H7 (cell line): ENCODE results near the gene FOXD4L4. TPM values are rescaled to one million over a fixed set of nuclear protein-coding genes. Genes with fewer than 3 reads are reported as not detected.
"Not testable (repeated sequence)": the region's sequence is repeated elsewhere in the genome, so short reads cannot be mapped to it uniquely, and the experiment has no call there.

Experiments used
- DNase-seq: peaks from one replicate; pipeline ENCODE4 v3.0.0; 2012
- H3K27me3 ChIP-seq: 2 replicates; pipeline ENCODE4 v1.6.0; 2011; ENCODE audit warnings: mild to moderate bottlenecking, low read length; ENCODE audit not compliant: control insufficient read depth, insufficient read depth
- H3K36me3 ChIP-seq: replicated peaks from 2 replicates; pipeline ENCODE4 v1.5.1; 2011; ENCODE audit warnings: low read length; ENCODE audit not compliant: control insufficient read depth, insufficient read depth
- H3K4me3 ChIP-seq: 2 replicates; pipeline ENCODE4 v1.5.1; 2011; ENCODE audit warnings: low read depth, mild to moderate bottlenecking, control low read depth, low read length, moderate library complexity; ENCODE audit not compliant: insufficient read depth
- total RNA-seq: library from RNA; depleted of rRNA; stranded (reverse); fragments of >200 nt; shearing (Covaris generic); gene quantifications from 2 replicates; pipeline ENCODE4 v1.2.3, GENCODE V29; 2014; rRNA removed

Gene FOXD4L4
- total RNA-seq = not detected in 2 replicates

DNA sequence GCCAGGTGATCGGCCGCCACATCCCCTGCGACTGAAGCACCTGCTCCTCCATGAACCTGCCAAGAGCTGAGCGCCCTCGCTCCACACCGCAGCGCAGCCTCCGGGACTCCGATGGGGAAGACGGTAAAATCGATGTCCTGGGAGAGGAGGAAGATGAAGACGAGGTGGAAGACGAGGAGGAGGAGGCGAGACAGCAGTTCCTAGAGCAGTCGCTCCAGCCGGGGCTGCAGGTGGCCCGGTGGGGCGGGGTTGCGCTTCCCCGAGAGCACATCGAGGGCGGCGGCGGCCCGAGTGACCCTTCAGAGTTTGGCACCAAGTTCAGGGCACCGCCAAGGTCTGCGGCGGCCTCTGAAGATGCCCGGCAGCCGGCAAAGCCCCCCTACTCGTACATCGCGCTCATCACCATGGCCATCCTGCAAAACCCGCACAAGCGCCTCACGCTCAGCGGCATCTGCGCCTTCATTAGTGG lies at the start of gene FOXD4L4:
FOXD4L4 (plus strand) TSS at position 51 of the 469 bp plus-strand sequence; CDS start at position 51, 0 bp downstream.
- H3K36me3 ChIP-seq, H3K4me3 ChIP-seq, DNase-seq: not testable (repeated sequence)
- H3K27me3 ChIP-seq = peaks cover 14% of the 10 kb centered on the region

DNA sequence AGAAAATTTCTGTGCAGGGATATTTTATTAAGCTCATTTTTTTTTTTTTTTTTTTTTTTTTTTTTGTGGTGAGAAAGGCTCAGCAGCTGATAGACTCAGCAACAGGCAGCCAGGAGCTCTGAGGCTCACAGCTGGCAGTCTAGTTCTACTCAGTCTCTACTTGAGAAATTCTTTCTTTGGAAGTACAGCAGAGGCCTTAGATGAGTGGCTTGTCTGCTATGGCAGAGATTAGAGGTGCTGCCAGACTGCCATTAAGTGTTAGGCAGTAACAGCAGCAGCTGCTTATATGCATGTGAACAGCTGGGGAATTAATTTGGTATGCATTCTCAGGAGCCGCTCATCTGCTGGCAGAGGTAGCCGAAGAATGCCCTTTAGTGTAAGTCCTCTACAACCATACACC lies 33.4 kb upstream of the FOXD4L4 start:
- not testable (repeated sequence) for H3K36me3 ChIP-seq, DNase-seq, H3K4me3 ChIP-seq, H3K27me3 ChIP-seq

DNA sequence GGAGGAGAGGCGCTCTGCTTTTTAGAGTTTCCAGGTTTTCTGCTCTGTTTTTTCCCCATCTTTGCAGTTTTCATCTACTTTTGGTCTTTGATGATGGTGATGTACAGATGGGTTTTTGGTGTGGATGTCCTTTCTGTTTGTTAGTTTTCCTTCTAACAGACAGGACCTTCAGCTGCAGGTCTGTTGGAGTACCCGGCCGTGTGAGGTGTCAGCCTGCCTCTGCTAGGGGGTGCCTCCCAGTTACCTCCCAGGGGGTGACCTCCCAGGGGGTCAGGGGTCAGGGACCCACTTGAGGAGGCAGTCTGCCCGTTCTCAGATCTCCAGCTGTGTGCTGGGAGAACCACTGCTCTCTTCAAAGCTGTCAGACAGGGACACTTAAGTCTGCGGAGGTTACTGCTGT lies 22.5 kb upstream of the FOXD4L4 start:
- not testable (repeated sequence) for DNase-seq, H3K36me3 ChIP-seq, H3K4me3 ChIP-seq, H3K27me3 ChIP-seq

DNA sequence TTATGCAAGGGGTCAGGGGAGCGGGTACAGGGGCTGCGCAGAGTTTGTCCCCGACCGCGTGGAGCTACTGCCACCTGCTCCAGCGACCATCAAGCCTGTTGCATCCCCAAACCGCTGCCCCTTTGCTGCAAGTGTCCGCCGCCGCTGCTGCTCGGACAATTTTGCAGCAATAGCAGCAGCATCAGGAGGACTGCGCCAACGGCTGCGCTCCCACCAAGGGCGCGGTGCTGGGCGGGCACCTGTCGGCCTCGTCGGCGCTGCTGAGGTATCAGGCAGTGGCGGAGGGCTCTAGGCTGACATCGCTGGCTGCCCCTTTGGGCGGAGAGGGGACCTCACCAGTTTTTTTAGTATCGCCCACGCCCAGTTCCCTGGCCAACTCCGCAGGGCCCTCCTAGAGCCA lies 1.2 kb downstream of the FOXD4L4 start:
- not testable (repeated sequence) for H3K36me3 ChIP-seq, H3K4me3 ChIP-seq, DNase-seq
- peaks cover 14% of the 10 kb centered on the region for H3K27me3 ChIP-seq

Other genes starting within 250 kb of the FOXD4L4 start
- 12.5 and 16.1 TPM in 2 replicates for gene ZNG1E, start 61.2 kb upstream of the FOXD4L4 start, total RNA-seq